Activated B cell treated with CpG ODN at 0.5 μM for 24 hours (primary cell): ENCODE results near the gene KIRREL3. TPM values are rescaled to one million over a fixed set of nuclear protein-coding genes. Genes with fewer than 3 reads are reported as not detected.

Experiments used
- ATAC-seq: fragments of 200-7000 bp; cut with Tn5 transposase; one replicate; pipeline ENCODE4 v1.10.0; 2021; ENCODE audit warnings: low read depth, mild to moderate bottlenecking, moderate library complexity
- CTCF ChIA-PET: fragments of 350-600 bp; sonication (Branson Sonifier 250); formaldehyde crosslinking; loops from one replicate; lab custom pipeline; 2021; ENCODE audit warnings: antibody characterized with exemption; lab: Charles Lee
- POLR2A ChIA-PET: fragments of 350-600 bp; sonication (Branson Sonifier 250); formaldehyde crosslinking; loops from one replicate; lab custom pipeline; 2021; ENCODE audit warnings: antibody characterized with exemption; lab: Charles Lee
- DNase-seq: peaks from one replicate; pipeline ENCODE4 v3.0.0; 2022
- H3K27ac Mint-ChIP-seq: one replicate; pipeline ENCODE4 v1.8.0; 2020; ENCODE audit warnings: mixed read lengths
- H3K27me3 Mint-ChIP-seq: one replicate; pipeline ENCODE4 v1.8.0; 2021; ENCODE audit warnings: mixed read lengths
- H3K36me3 Mint-ChIP-seq: one replicate; pipeline ENCODE4 v1.8.0; 2021; ENCODE audit warnings: low read depth, mixed read lengths
- H3K4me1 Mint-ChIP-seq: one replicate; pipeline ENCODE4 v1.8.0; 2021; ENCODE audit warnings: mixed read lengths
- H3K4me3 Mint-ChIP-seq: one replicate; pipeline ENCODE4 v1.8.0; 2020; ENCODE audit warnings: mild to moderate bottlenecking, mixed read lengths
- H3K9me3 Mint-ChIP-seq: one replicate; pipeline ENCODE4 v1.8.0; 2020; ENCODE audit warnings: mixed read lengths
- CTCF ChIP-seq: fragments of 200-600 bp; IDR thresholded peaks from one replicate; pipeline ENCODE4 v1.8.0; 2022; ENCODE audit warnings: antibody characterized with exemption, mild to moderate bottlenecking
- intact Hi-C: fragments of 100-400 bp; cut with micrococcal nuclease; formaldehyde crosslinking; loops from one replicate; pipeline ENCODE4 v1.15.1; 2024
- total RNA-seq: library from RNA; stranded (reverse); gene quantifications from 2 replicates; pipeline ENCODE4 v1.2.3, GENCODE V29; 2022

The KIRREL3 gene
- total RNA-seq, 1 donor from 2014 or later = not detected

GRCh38 chr11:126839496-126839895 is 161.1 kb downstream of the KIRREL3 start:
- DNase-seq (no peak), ATAC-seq (no peak)
- intact Hi-C loops = no loop called here
- TF ChIP-seq CTCF = no peak
- ChIA-PET CTCF (no interaction called here), POLR2A (no interaction called here)
- Mint-ChIP-seq H3K9me3 (peaks cover 2% of the 10 kb centered on the region), H3K36me3 (no peaks in the 10 kb centered on the region), H3K27ac (no peak overlapping the region), H3K4me1 (no peaks in the 10 kb centered on the region), H3K27me3 (peaks cover 7% of the 10 kb centered on the region), H3K4me3 (no peak overlapping the region)

GRCh38 chr11:126838779-126839178 is 161.8 kb downstream of the KIRREL3 start:
- no peak overlapping the region for H3K27ac Mint-ChIP-seq
- no peak overlapping the region for H3K4me3 Mint-ChIP-seq
- H3K4me1 Mint-ChIP-seq = no peaks in the 10 kb centered on the region
- intact Hi-C loops = no loop called here
- DNase-seq = no peak
- POLR2A ChIA-PET = no interaction called here
- TF ChIP-seq CTCF = no peak
- peaks cover 7% of the 10 kb centered on the region for H3K27me3 Mint-ChIP-seq
- H3K9me3 Mint-ChIP-seq = peaks cover 2% of the 10 kb centered on the region
- H3K36me3 Mint-ChIP-seq = no peaks in the 10 kb centered on the region
- no peak for ATAC-seq
- CTCF ChIA-PET = no interaction called here

GRCh38 chr11:126837581-126837980 is 163.0 kb downstream of the KIRREL3 start:
- no peak overlapping the region for H3K4me3 Mint-ChIP-seq
- intact Hi-C loops = no loop called here
- ChIA-PET POLR2A (no interaction called here), CTCF (no interaction called here)
- DNase-seq (no peak), ATAC-seq (no peak)
- no peak for TF ChIP-seq CTCF
- H3K4me1 Mint-ChIP-seq = no peaks in the 10 kb centered on the region
- H3K36me3 Mint-ChIP-seq = no peaks in the 10 kb centered on the region
- H3K9me3 Mint-ChIP-seq = peaks cover 2% of the 10 kb centered on the region
- peaks cover 7% of the 10 kb centered on the region for H3K27me3 Mint-ChIP-seq
- H3K27ac Mint-ChIP-seq = no peak overlapping the region

GRCh38 chr11:126834573-126834972 is 166.0 kb downstream of the KIRREL3 start:
- POLR2A ChIA-PET = no interaction called here
- H3K36me3 Mint-ChIP-seq = no peaks in the 10 kb centered on the region
- no peak for ATAC-seq
- no peak overlapping the region for H3K27ac Mint-ChIP-seq
- peaks cover 7% of the 10 kb centered on the region for H3K27me3 Mint-ChIP-seq
- no peak for TF ChIP-seq CTCF
- intact Hi-C loops = no loop called here
- H3K4me3 Mint-ChIP-seq = no peak overlapping the region
- peaks cover 2% of the 10 kb centered on the region for H3K9me3 Mint-ChIP-seq
- no peak for DNase-seq
- H3K4me1 Mint-ChIP-seq = no peaks in the 10 kb centered on the region
- CTCF ChIA-PET = no interaction called here

GRCh38 chr11:126834149-126834548 is 166.4 kb downstream of the KIRREL3 start:
- no peaks in the 10 kb centered on the region for H3K36me3 Mint-ChIP-seq
- H3K27me3 Mint-ChIP-seq = peaks cover 7% of the 10 kb centered on the region
- DNase-seq (no peak), ATAC-seq (no peak)
- H3K4me3 Mint-ChIP-seq = no peak overlapping the region
- H3K9me3 Mint-ChIP-seq = peaks cover 2% of the 10 kb centered on the region
- ChIA-PET CTCF (no interaction called here), POLR2A (no interaction called here)
- intact Hi-C loops = no loop called here
- TF ChIP-seq CTCF = no peak
- H3K4me1 Mint-ChIP-seq = no peaks in the 10 kb centered on the region
- H3K27ac Mint-ChIP-seq = no peak overlapping the region
